Osteoblast (primary cell): ENCODE results near the gene NBEAL1. TPM values are rescaled to one million over a fixed set of nuclear protein-coding genes. Genes with fewer than 3 reads are reported as not detected.

Experiments used
- DNase-seq: peaks from one replicate; pipeline ENCODE4 v3.0.0; 2011; ENCODE audit warnings: low spot score, mixed read lengths; ENCODE audit not compliant: insufficient read length; ENCODE audit errors: missing footprints
- H2AFZ ChIP-seq: 2 replicates; pipeline ENCODE4 v1.6.0; 2011; ENCODE audit warnings: mild to moderate bottlenecking, low read length
- H3K27ac ChIP-seq: 2 replicates; pipeline ENCODE4 v1.5.1; 2011; ENCODE audit warnings: mild to moderate bottlenecking, low read depth, low read length, moderate library complexity
- H3K27me3 ChIP-seq: 2 replicates; pipeline ENCODE4 v1.6.0; 2012; ENCODE audit warnings: mild to moderate bottlenecking, control low read depth, inconsistent platforms, low read length, moderate library complexity; ENCODE audit not compliant: insufficient read depth
- H3K36me3 ChIP-seq: 2 replicates; pipeline ENCODE4 v1.5.1; 2011; ENCODE audit warnings: mild to moderate bottlenecking, low read length, control low read depth, moderate library complexity; ENCODE audit not compliant: insufficient read depth
- H3K4me1 ChIP-seq: 2 replicates; pipeline ENCODE4 v1.5.1; 2011; ENCODE audit warnings: mild to moderate bottlenecking, low read length, control low read depth, moderate library complexity; ENCODE audit not compliant: insufficient read depth
- H3K4me2 ChIP-seq: 2 replicates; pipeline ENCODE4 v1.6.0; 2011; ENCODE audit warnings: mild to moderate bottlenecking, low read length; ENCODE audit not compliant: insufficient read depth
- H3K4me3 ChIP-seq: fragments of 200-600 bp; sonication (generic); 3 replicates; pipeline ENCODE4 v1.5.1; 2012; ENCODE audit warnings: mild to moderate bottlenecking, low read length, inconsistent platforms; ENCODE audit not compliant: insufficient read depth
- H3K79me2 ChIP-seq: 2 replicates; pipeline ENCODE4 v1.6.0; 2012; ENCODE audit warnings: mild to moderate bottlenecking, low read length, control low read depth, inconsistent platforms; ENCODE audit not compliant: insufficient read depth
- H3K9me3 ChIP-seq: 2 replicates; pipeline ENCODE4 v1.5.1; 2011; ENCODE audit warnings: low read depth, low read length, control low read depth
- H4K20me1 ChIP-seq: 2 replicates; pipeline ENCODE4 v1.6.0; 2012; ENCODE audit warnings: mild to moderate bottlenecking, low read length, control low read depth; ENCODE audit not compliant: insufficient read depth
- CTCF ChIP-seq: IDR thresholded peaks from 2 replicates; pipeline ENCODE4 v1.5.1; 2011; ENCODE audit warnings: mild to moderate bottlenecking, low read depth, low read length, moderate library complexity; ENCODE audit errors: extremely low read depth
- small RNA-seq: library from RNA; depleted of rRNA; stranded (forward); fragments of <200 nt; gene quantifications from one replicate; pipeline ENCODE3, GENCODE V24; 2012
- total RNA-seq: library from RNA; depleted of rRNA; stranded (reverse); fragments of >200 nt; gene quantifications from 2 replicates; pipeline ENCODE4 v1.2.3, GENCODE V29; 2012

The NBEAL1 gene
- total RNA-seq, 1 donor = 51.8 TPM

GRCh38 chr2:203261326-203262159, 246.9 kb downstream of the NBEAL1 start:
- DNase-seq = no peak
- Histone ChIP-seq H3K4me3 (no peak overlapping the region), H2AFZ (no peak overlapping the region), H3K36me3 (peaks cover 61% of the 10 kb centered on the region), H3K27ac (no peak overlapping the region), H4K20me1 (no peaks in the 10 kb centered on the region), H3K4me2 (no peak overlapping the region), H3K27me3 (no peaks in the 10 kb centered on the region), H3K9me3 (no peaks in the 10 kb centered on the region), H3K4me1 (no peaks in the 10 kb centered on the region), H3K79me2 (peaks cover 37% of the 10 kb centered on the region)
- TF ChIP-seq CTCF = no peak

Small RNA genes lying within 50 kb of the gene (small RNA-seq; reads per million reads assigned to genes)
- not detected for gene AC010900.2
- not detected for gene RF00408
- not detected for gene RN7SL670P

Other genes with a start within 250 kb of the NBEAL1 start
- gene ICA1L, start 143.1 kb upstream of the NBEAL1 start, total RNA-seq = 8.7 and 12.1 TPM in 2 replicates
- gene WDR12, start 103.2 kb upstream of the NBEAL1 start, total RNA-seq = 18.6 and 21.4 TPM in 2 replicates
- 11.9 and 13.8 TPM in 2 replicates for gene CARF, start 102.6 kb upstream of the NBEAL1 start, total RNA-seq
- 49.5 and 51.4 TPM in 2 replicates for gene CYP20A1, start 224.1 kb downstream of the NBEAL1 start, total RNA-seq